NCI-H187 treated with DMSO at 0.1 percent for 48 hours (cell line): ENCODE results near the gene CUTA.

Experiments used
- DNase-seq: peaks from one replicate; lab custom pipeline; 2025; lab: John Stamatoyannopoulos, UW

The CUTA gene

DNA sequence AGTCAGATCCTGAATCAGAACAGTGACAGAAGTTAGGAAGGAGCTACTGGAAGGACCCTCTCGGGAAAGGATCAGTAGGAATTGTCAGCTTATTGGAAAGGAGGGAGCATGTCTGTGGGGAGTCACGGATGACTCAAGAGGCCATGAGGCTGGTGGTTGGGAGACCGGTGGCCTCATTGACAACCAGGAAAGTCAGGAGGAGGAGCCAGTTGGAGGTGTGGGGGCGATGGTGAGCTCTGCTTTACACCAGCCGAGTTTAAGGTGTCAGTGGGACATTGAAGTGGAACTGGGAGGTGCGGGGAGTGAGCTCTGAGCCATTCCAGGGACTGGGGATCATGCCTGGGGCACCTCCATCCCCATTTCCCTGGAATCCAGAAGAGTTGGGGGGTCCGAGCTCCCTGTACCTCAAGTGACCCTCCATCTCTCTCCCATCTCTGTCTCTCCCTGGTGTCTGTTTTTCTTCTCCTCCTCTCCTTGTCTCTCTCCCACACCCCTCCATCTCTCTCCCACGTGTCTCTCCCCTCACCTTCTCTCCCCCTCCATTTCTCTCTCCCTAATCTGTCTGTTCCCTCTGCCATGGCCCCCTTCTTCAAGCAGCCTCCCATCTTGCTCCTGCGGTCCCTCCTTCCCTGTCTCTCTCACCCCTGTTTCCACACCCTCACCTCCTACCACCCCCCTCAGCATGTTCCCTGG is 22.2 kb upstream of the CUTA start:
- DNase-seq: no peak

- DNase-seq: no peak
These were observed 21.2 kb upstream of the CUTA start for GRCh38 chr6:33438978-33439594.

DNA sequence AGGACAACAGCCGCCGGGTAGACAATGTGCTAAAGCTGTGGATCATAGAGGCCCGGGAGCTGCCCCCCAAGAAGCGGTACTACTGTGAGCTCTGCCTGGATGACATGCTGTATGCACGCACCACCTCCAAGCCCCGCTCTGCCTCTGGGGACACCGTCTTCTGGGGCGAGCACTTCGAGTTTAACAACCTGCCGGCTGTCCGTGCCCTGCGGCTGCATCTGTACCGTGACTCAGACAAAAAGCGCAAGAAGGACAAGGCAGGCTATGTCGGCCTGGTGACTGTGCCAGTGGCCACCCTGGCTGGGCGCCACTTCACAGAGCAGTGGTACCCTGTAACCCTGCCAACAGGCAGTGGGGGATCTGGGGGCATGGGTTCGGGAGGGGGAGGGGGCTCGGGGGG is 19.8 kb upstream of the CUTA start:
- DNase-seq: no peak

DNA sequence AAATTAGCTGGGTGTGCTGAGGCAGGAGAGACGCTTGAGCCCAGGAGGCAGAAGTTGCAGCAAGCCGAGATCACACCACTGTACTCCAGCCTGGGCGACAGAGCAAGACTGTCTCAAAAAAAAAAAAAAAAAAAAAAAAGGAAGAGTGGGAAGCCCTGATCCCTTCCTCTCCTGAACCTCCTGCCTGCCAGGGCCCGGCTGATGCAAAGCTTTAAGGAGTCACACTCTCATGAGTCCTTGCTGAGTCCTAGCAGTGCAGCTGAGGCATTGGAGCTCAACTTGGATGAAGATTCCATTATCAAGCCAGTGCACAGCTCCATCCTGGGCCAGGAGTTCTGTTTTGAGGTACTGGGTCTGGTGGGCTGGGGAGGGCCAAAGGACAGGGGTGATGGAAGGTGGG is 17.1 kb upstream of the CUTA start:
- no peak for DNase-seq

GRCh38 chr6:33433544-33434191 is 15.8 kb upstream of the CUTA start:
- no peak for DNase-seq

- no peak for DNase-seq
These were observed 15.2 kb upstream of the CUTA start for GRCh38 chr6:33433001-33433543.

DNA sequence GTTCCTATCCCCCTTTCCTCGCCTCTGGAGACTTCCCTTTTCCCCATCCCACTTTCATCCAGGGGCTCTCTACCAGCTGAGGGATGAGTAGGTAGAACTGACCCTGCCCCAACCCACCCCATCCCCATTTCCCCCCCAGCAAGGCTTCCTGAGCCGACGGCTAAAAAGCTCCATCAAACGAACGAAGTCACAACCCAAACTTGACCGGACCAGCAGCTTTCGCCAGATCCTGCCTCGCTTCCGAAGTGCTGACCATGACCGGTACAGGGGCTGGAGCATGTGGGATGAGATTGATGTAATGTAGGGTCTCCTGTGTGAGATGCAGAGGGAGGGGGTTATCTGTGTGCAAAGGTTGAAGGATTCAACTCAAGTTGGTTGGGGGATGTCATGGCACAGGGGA is 14.6 kb upstream of the CUTA start:
- DNase-seq: no peak

DNA sequence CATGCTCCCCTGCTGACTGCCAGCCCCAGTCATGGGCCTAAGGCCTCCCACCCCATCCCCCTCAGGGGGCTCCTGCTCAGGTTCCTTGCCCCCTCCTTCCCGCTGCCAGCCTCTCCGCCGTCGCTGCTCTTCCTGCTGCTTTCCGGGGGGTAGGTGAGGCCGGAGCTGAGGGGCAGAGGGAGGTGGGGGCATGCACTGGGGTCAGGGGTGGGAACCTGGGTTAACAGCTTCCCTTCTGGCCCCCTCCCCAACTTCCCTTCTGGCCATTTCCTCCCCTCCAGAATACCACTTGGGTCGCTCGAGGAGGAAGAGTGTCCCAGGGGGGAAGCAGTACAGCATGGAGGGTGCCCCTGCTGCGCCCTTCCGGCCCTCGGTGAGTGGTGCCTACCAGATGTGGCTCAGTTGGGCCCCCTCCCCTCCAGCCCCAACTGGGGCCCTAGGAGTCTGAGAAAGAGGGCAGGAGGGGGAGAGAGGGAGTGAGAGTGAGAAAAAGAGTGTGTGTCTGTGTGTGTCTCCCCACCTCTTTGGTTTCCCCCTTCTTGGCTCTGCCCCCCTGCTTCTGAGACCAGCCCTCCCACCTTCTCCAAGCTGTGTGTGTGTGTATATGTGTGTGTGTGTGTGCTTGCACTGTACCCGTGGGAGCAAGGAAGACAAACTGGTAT is 14.1 kb upstream of the CUTA start:
- no peak for DNase-seq

DNA sequence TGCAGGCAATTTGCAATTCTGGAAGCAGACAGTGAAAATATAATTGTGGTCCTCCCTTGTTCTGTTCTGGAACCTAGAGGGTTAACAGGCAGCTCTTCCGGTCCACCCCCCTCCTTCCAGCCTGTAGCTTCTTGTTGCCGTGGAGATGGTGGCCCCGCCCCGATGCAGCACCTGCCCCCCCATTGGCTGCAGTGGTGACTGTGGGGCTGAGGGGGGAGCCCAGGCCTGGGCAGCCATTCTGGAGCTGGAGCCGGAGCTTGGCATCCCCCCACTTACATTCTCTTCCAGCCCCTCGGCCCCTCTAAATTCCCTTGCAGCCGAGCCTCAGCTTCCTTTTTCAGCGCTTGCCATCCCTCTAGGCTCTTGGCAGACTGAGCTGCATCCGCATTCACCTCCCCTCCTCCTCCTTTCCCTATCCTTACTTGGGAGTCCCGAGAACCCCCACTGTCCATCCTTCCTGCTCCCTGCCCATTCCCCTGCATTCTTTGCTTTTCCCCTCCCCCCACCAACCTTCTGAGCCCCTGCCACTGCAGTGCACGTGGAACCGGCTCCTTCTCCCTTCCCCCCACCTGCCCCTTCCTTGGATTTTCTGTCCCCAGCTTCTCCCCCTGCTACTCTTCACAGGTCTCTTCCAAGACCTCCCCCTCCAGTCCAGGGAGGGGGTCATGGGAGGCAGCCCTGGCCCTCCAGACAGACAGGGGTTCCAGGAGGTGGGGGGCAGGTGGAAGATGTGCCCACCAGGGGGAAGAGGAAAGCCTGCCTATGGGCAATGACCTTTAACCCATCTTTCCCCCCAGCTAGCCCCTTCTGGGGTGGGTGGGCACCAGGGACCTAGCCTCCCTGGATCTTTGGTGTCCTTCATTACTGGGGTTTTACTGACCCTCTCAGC is 13.3 kb upstream of the CUTA start:
- DNase-seq: no peak

GRCh38 chr6:33430334-33430733 is 12.4 kb upstream of the CUTA start:
- no peak for DNase-seq

DNA sequence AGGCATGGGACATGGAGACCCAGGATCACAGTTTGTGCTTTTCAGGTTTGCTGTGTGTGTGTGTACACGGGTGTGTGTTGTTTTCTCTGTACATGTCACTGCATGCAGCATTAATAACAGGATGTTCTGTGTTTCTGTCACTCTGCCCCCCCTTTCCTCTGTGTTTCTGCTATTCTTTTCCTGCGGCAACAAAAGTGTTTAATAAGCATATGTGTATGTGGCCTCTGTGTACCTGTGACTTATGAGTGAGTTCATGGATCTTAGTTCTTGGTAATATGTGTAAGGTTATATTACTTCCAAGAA is 11.8 kb upstream of the CUTA start:
- no peak for DNase-seq

DNA sequence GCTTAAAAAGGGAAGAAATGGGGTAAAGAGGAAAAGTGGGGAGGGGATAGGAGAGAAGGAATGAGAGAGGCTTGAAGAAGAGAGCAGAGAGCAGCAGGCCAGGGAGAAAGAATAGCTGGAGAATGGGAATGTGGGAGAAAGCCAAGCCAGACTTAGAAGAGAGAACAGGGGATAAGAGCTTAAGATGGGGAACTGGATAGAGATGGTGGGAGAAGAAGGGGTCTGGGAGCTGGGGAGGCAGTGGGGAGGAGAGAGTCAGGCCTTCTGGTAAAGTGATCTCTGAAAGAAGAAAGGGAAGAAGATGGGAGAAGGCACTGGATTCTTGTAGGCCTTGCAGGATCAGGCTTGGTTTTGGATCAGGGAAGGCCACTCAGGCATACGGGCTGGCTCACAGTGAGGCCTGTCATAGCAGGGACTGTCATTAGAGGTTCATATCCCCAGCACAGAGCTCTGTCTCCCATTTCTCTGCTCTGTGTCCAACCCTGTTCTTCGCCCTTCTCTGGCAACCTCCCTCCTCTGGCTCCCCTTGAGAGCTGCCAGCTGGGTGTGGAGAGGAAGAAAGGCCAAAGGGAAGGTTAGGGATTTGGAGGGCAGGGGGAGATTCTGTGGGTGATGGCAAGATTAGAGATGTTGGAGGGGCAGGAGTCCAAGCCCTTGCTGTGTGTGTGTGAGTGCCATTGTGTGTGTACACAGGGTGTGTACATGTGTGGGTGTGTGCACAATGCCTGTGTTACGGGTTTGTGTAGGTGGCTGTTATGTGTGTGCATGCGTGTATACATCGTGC is 11.3 kb upstream of the CUTA start:
- DNase-seq: no peak

- DNase-seq: no peak
These were observed 10.5 kb upstream of the CUTA start for GRCh38 chr6:33428224-33428965.

DNA sequence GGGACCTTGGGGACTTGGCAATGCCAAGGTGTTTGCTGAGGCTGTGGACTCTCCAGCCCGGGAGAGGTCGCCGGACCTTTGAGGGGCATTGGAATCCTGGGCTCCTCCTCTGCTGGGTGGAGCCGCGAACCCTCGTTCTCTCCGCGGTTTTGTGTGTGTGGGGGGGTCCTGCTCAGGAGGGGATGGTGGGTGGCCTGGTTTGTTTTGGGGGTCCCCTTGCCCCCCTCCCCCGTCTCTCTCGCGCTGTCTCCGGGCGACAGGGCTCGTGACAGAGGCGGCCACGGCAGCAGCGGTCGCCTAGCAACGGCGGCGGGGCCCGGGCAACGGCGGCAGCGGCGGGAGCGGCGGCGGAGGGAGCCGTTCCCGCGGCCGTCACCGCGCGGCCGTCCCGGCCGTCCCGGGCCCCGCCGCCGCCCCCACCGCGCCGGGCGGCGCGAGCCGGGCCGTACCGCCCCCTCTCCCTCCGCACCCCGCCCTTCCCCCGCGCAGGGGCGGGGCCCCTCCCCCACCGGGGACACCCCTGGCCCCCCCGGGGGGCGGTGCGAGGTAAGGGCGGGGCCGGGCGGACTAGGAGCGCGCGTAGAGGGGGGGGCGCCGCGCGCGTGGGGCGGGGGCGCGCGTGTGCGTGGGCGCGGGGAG is 9.8 kb upstream of the CUTA start:
- DNase-seq: no peak

DNA sequence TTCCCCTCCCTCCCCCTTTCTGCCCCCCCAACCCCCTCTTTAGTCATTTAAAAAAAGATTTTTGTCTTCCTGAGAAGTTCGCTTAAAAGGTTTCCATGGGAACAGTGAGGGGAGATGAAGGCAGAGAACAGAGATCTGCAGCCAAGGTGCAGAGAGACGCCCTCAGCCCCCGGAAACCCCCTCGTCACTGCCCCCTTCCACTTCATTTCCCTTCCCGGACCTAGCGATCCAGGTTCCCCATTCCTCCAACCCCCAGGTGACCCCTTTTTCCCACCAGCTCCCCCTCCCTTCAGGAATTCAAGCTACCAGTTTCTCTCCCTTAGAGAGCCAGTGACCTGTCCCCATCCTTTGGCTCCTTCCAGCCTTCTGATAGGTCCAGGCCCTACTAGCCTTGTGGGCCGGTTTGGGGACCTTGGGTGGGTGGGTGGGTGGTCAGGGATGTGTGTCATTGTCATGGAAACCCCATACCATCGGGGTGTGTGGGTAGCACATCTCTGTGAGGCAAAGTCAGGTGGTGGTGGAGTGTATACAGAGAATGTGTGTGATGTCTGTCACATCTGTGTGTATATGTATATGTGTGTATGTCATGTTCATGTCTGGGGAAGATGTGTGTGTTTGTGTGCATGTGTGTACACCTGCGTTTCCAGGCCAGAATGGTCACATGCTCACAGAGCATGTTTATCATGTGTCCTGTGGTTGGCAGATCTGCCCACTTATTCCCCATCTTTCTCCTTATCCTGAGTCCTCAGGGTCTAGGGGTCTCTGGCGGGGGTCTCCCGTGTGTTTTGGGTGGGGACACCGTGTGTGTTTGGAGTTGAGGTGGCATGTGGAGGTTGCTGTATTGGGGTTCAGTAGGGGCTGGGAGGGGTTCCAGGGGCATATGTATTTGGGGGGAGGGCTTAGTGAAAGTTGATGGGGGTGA is 8.9 kb upstream of the CUTA start:
- no peak for DNase-seq

GRCh38 chr6:33425668-33426577 is 8.0 kb upstream of the CUTA start:
- DNase-seq: no peak

- DNase-seq: no peak
These were observed 7.2 kb upstream of the CUTA start for GRCh38 chr6:33424855-33425667.
